GM20000 (cell line): ENCODE measurements around the gene PXDN.

Experiments
- DNase-seq: peaks from one replicate; pipeline ENCODE4 v3.0.0; 2012; ENCODE audit warnings: low spot score
- TF ChIP-seq, protein P1 (sequence below): IDR thresholded peaks from 2 replicates; pipeline ENCODE4 v1.5.1; 2012; ENCODE audit warnings: mild to moderate bottlenecking, control low read depth; ENCODE audit errors: extremely low read depth, missing control alignments

PXDN gene

GRCh38 chr2:1650085-1650872, 94.0 kb downstream of the PXDN start:
- DNase-seq = no peak
- TF ChIP-seq, protein P1, sequence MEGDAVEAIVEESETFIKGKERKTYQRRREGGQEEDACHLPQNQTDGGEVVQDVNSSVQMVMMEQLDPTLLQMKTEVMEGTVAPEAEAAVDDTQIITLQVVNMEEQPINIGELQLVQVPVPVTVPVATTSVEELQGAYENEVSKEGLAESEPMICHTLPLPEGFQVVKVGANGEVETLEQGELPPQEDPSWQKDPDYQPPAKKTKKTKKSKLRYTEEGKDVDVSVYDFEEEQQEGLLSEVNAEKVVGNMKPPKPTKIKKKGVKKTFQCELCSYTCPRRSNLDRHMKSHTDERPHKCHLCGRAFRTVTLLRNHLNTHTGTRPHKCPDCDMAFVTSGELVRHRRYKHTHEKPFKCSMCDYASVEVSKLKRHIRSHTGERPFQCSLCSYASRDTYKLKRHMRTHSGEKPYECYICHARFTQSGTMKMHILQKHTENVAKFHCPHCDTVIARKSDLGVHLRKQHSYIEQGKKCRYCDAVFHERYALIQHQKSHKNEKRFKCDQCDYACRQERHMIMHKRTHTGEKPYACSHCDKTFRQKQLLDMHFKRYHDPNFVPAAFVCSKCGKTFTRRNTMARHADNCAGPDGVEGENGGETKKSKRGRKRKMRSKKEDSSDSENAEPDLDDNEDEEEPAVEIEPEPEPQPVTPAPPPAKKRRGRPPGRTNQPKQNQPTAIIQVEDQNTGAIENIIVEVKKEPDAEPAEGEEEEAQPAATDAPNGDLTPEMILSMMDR = no peak

DNA sequence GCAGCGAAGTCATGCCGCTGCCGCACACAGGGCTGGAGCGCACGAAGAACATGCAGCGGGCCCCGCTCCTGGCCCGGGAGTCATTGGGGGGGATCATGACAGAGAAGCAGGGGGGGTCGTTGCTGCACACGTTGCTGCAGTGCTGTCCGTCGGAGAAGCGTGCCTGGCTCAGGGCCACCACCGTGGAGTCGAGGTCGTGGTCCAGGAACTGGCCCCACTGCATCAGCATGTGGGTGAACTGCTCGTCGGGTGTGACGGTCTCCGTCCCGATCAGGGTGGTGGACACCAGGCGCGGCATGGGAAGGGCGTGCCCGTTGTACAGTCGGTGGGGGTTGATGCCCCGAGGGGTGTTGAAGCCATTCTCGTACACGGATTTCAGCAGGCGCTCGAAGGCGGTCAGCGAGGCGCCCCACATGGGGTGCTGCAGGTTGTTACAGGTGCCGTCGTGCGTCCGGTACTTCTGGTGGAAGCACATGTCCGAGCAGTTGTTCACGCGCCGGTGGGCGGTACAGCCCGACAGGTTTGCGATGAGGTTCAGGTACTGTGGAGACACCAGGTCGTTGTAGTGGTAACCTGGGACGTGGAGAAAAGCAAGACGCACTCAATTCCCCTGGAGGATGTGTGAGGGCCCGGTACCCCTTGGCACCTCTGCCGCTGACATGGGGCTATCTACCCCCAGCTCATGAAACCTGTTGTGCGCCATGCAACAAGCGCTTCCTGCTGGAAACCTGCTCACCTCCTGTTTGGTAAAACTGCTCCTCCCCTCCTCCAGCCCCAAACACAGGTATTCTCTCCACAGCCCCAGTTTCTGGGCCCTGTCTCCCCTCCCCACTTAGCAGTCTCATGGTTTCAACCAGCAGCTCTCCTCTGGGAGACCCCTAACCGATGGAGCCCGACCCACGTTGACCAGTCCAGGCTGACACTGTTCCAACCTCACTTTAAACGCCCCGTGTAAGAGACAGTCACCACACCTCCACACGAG, 94.9 kb downstream of the PXDN start:
- DNase-seq = no peak

GRCh38 chr2:1648241-1649102, 95.8 kb downstream of the PXDN start:
- no peak for DNase-seq
- TF ChIP-seq, protein P1 = no peak

More for the DNA sequence above, 94.9 kb downstream of the PXDN start:
- TF ChIP-seq, protein P1 = no peak

GRCh38 chr2:1647417-1648240, 96.7 kb downstream of the PXDN start:
- TF ChIP-seq, protein P1 = no peak
- DNase-seq = no peak

- TF ChIP-seq, protein P1 = no peak
- DNase-seq = no peak
Observed at GRCh38 chr2:1645761-1646476, 98.4 kb downstream of the PXDN start.

DNA sequence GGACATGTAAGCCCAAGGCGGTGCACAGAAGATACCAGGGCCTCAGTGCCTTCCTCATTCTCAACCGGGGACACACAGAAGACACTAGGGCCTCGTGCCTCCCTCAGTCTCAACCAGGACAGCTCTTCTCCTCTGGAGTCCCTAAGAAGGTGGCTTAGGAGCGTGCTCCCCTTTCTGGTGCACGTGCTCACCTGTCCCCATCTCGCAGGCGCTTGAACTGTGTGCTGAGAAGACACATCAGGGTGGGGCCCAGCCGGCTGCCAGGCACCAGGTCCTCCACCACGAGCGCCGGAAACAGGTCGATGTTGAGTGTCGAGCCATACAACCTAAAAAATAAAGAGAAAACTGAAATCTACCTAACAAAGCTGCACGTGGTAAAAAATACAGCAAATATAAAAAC, 99.9 kb downstream of the PXDN start:
- no peak for DNase-seq
- TF ChIP-seq, protein P1 = no peak
